Heart left ventricle (tissue), 13 donors: ENCODE measurements around the gene KLF15.

ENCODE experiments used
- CTCF ChIP-seq, 12 donors: fragments of 200-600 bp; sonication (generic) in 4 of 12; IDR thresholded peaks; one replicate each; pipeline versions ENCODE4 v1.5.0 to v1.8.0; 2018 to 2022; ENCODE audit warnings: antibody characterized with exemption in 12 of 12, mild to moderate bottlenecking in 5 of 12
- POLR2A ChIP-seq, 2 donors: fragments of 450-650 bp; IDR thresholded peaks; one replicate each; pipeline ENCODE4 v1.6.1; 2017; ENCODE audit warnings: antibody characterized with exemption in 2 of 2, mild to moderate bottlenecking in 2 of 2, moderate library complexity in 2 of 2
- donor health status: ischemic (EF 13 %, LVEDD 7.1; RV severe dilation, severe dysfunction).
- donor health status: DM: no; HTN: yes; CAD: no.
- donor health status: DM: no; HTN: no; CAD: no.
- donor health status: ischemic (EF 25% LVEDD 6.9; RV normal size, moderate dysfunction).
- donor health status: ischemic (EF 25% LVEDD 5.7; RV mildly dilated, moderate dysfunction).
- donor health status: ischemic (EF 35%, LVEDD 5.7; RV mildly dilated, moderate dysfunction).
- donor health status: nonischemic (EF 11% LVEDD 7.7; RV severe dilation, severe dysfunction).
- donor health status: DM: yes; HTN: yes; CAD: no.
- donor health status: PGD.
- donor health status: ischemic (EF 29% LVEDD 5.4; RV normal size, mild dysfunction).
- donor health status: nonischemic (EF 23%, LVEDD 6.1; RV moderate dilation, normal function).

- TF ChIP-seq CTCF (IDR thresholded peaks at IDR 0.05): no peak
- TF ChIP-seq POLR2A (IDR thresholded peaks at IDR 0.05): no peak
These were observed 18.7 kb upstream of the KLF15 start for GRCh38 chr3:126375835-126376331.
